K562 (cell line): ENCODE results near the gene HMCN2. TPM values are rescaled to one million over a fixed set of nuclear protein-coding genes. Genes with fewer than 3 reads are reported as not detected.

Experiments
- ATAC-seq: fragments of 200-7000 bp; cut with Tn5 transposase; 3 replicates; pipeline ENCODE4 v1.9.1; 2020; ENCODE audit warnings: moderate library complexity
- BruUV-seq: library from RNA; stranded (reverse); fragments of 400-500 nt; replicated peaks from 2 replicates; lab custom pipeline; 2021; lab: Mats Ljungman, UMichigan
- CTCF ChIA-PET: fragments of 300-600 bp; formaldehyde crosslinking; extraction: SDS; loops from one replicate; lab custom pipeline; 2021; ENCODE audit warnings: low intra/inter-chr PET ratio; lab: Yijun Ruan, JAX
- POLR2A ChIA-PET: fragments of 300-600, 350-650 bp; sonication (Branson Sonifier 250); formaldehyde crosslinking; extraction: SDS; loops from one replicate; lab custom pipeline; 2021; ENCODE audit warnings: antibody characterized with exemption, inconsistent platforms; lab: Yijun Ruan, JAX
- DNase-seq, 4 experiments: peaks; one replicate each; pipeline versions ENCODE4 v3.0.0 to v3.0.0-alpha.2; 2011 to 2018; ENCODE audit warnings: low spot score in 3 of 4, mixed read lengths in 3 of 4; ENCODE audit errors: extremely low read depth in 1 of 4
- FAIRE-seq: peaks from 2 replicates; lab custom pipeline; 2011; peaks lifted over from hg19 to GRCh38; lab: Jason Lieb, UNC
- H2AFZ ChIP-seq: 2 replicates; pipeline ENCODE4 v1.6.0; 2011; ENCODE audit warnings: low read depth, low read length, control low read depth, inconsistent platforms
- H3K27ac ChIP-seq: fragments of 200-600 bp; 3 replicates; pipeline ENCODE4 v1.8.0; 2011; ENCODE audit warnings: low read depth, mild to moderate bottlenecking, control low read depth, inconsistent platforms, low read length, moderate library complexity, mixed read lengths; ENCODE audit errors: extremely low read depth
- H3K27me3 ChIP-seq, 2 experiments: fragments of 300-600 bp in 1 of 2; 2 replicates in 1 of 2; 3 replicates in 1 of 2; pipeline versions ENCODE4 v1.6.0 to v1.8.0; 2011; ENCODE audit warnings: inconsistent platforms in 2 of 2, low read length in 2 of 2, mild to moderate bottlenecking in 1 of 2, mixed read lengths in 1 of 2, moderate library complexity in 1 of 2; ENCODE audit not compliant: control insufficient read depth in 2 of 2, insufficient read depth in 2 of 2
- H3K36me3 ChIP-seq: fragments of 300-600 bp; 3 replicates; pipeline ENCODE4 v1.8.0; 2011; ENCODE audit warnings: mild to moderate bottlenecking, low read length, inconsistent platforms; ENCODE audit not compliant: control insufficient read depth, insufficient read depth
- H3K4me1 ChIP-seq, 2 experiments: fragments of 200-600 bp in 1 of 2; replicated peaks in 1 of 2; 2 replicates in 1 of 2; 3 replicates in 1 of 2; pipeline versions ENCODE4 v1.5.1 to v1.8.0; 2011; ENCODE audit warnings: inconsistent platforms in 2 of 2, low read length in 2 of 2, mild to moderate bottlenecking in 1 of 2, mixed read lengths in 1 of 2, moderate library complexity in 1 of 2; ENCODE audit not compliant: control insufficient read depth in 2 of 2, insufficient read depth in 2 of 2
- H3K4me2 ChIP-seq: 2 replicates; pipeline ENCODE4 v1.6.1; 2011; ENCODE audit warnings: low read length, control low read depth, inconsistent platforms, mixed read lengths; ENCODE audit not compliant: insufficient read depth
- H3K4me3 ChIP-seq: fragments of 200-600 bp; sonication (generic), shearing (Covaris generic); 2 replicates; pipeline ENCODE4 v1.5.1; 2016; ENCODE audit warnings: control low read depth, inconsistent platforms
- H3K79me2 ChIP-seq: fragments of 200-600 bp; 3 replicates; pipeline ENCODE4 v1.8.0; 2011; ENCODE audit warnings: low read length, inconsistent platforms; ENCODE audit not compliant: control insufficient read depth, insufficient read depth
- H3K9ac ChIP-seq, 2 experiments: 2 replicates each; pipeline versions ENCODE4 v1.6.0 to v1.6.1; 2011; ENCODE audit warnings: low read depth in 2 of 2, low read length in 2 of 2, control low read depth in 1 of 2, inconsistent platforms in 1 of 2, mild to moderate bottlenecking in 1 of 2, mixed read lengths in 1 of 2; ENCODE audit not compliant: insufficient read depth in 1 of 2
- H3K9me1 ChIP-seq: one replicate; pipeline ENCODE4 v1.6.0; 2011; ENCODE audit warnings: inconsistent platforms, mild to moderate bottlenecking, low read length, moderate library complexity; ENCODE audit not compliant: control insufficient read depth, insufficient read depth
- H3K9me3 ChIP-seq: replicated peaks from 2 replicates; pipeline ENCODE4 v1.5.1; 2011; ENCODE audit warnings: low read depth, low read length, inconsistent platforms; ENCODE audit not compliant: control insufficient read depth, insufficient read depth
- H4K20me1 ChIP-seq: replicated peaks from 2 replicates; pipeline ENCODE4 v1.6.1; 2011; ENCODE audit warnings: low read length, inconsistent platforms, mixed read lengths; ENCODE audit not compliant: control insufficient read depth, insufficient read depth
- ILK ChIP-seq: fragments of 450-650 bp; IDR thresholded peaks from 2 replicates; pipeline ENCODE4 v1.6.1; 2016; ENCODE audit warnings: missing genetic modification characterization, low read depth, mild to moderate bottlenecking, missing compliant biosample characterization, moderate library complexity, borderline replicate concordance
- RBM25 ChIP-seq: fragments of 200-400 bp; formaldehyde crosslinking; IDR thresholded peaks from 2 replicates; pipeline ENCODE4 v1.6.1; 2018; ENCODE audit warnings: low read length, low read depth, moderate library complexity; ENCODE audit not compliant: severe bottlenecking
- TAF15 ChIP-seq: fragments of 200-400 bp; formaldehyde crosslinking; IDR thresholded peaks from 2 replicates; pipeline ENCODE4 v1.6.1; 2017; ENCODE audit warnings: mild to moderate bottlenecking, low read depth, low read length, moderate library complexity
- TEAD2 ChIP-seq: fragments of 450-650 bp; IDR thresholded peaks from 2 replicates; pipeline ENCODE4 v1.6.1; 2016; ENCODE audit warnings: missing genetic modification characterization, control low read depth, missing compliant biosample characterization
- WGBS: fragments of 100-300 bp; shearing (Covaris generic); methylation state at CpG from one replicate; pipeline ENCODE4 v1.1.6; 2016; ENCODE audit warnings: low coverage, mixed read lengths; ENCODE audit not compliant: insufficient coverage; ENCODE audit errors: missing lambda C conversion rate; 5-methylcytosine and 5-hydroxymethylcytosine counted together
- in situ Hi-C: fragments of 300-500 bp; cut with MboI; formaldehyde crosslinking; loops from 4 replicates; pipeline ENCODE4 v1.15.0; 2018; ENCODE audit warnings: inconsistent platforms, mixed read lengths
- intact Hi-C: fragments of 100-400 bp; cut with micrococcal nuclease; formaldehyde crosslinking; loops from 2 replicates; pipeline ENCODE4 v1.14.2; 2022
- polyA plus RNA-seq, 8 experiments: library from polyadenylated mRNA; depleted of rRNA in 4 of 8; stranded (reverse) in 5 of 8; unstranded in 3 of 8; fragments of >200 nt; fragmentation: Nextera tagmentation in 2 of 8; fragmentation: Illumina TruSeq in 1 of 8; extraction: Ambion mirVana in 2 of 8; extraction: Trizol in 1 of 8; gene quantifications; 2 replicates each; pipeline versions ENCODE4 v1.2.1 to v1.2.3, GENCODE V29; 2011 to 2014; ENCODE audit warnings: inconsistent platforms in 1 of 8, missing spikeins in 1 of 8
- total RNA-seq, 7 experiments: library from RNA; depleted of rRNA in 6 of 7; stranded (reverse); fragments of >200 nt in 6 of 7; fragmentation: Illumina TruSeq in 2 of 7; extraction: Trizol in 2 of 7; gene quantifications; 2 replicates each; pipeline versions ENCODE4 v1.2.1 to v1.2.3, GENCODE V29; 2011 to 2021; ENCODE audit warnings: low replicate concordance in 1 of 7
- TF ChIP-seq, protein P1 (sequence below): fragments of 450-650 bp; IDR thresholded peaks from 2 replicates; pipeline ENCODE4 v1.6.1; 2017; ENCODE audit warnings: antibody characterized with exemption, mild to moderate bottlenecking

The HMCN2 gene
- total and polyA plus RNA-seq, 9 of the 15 experiments (the other 6 are each of a cell fraction or from before 2014, with no cell fraction given): 0.01 TPM; not detected in 8

DNA sequence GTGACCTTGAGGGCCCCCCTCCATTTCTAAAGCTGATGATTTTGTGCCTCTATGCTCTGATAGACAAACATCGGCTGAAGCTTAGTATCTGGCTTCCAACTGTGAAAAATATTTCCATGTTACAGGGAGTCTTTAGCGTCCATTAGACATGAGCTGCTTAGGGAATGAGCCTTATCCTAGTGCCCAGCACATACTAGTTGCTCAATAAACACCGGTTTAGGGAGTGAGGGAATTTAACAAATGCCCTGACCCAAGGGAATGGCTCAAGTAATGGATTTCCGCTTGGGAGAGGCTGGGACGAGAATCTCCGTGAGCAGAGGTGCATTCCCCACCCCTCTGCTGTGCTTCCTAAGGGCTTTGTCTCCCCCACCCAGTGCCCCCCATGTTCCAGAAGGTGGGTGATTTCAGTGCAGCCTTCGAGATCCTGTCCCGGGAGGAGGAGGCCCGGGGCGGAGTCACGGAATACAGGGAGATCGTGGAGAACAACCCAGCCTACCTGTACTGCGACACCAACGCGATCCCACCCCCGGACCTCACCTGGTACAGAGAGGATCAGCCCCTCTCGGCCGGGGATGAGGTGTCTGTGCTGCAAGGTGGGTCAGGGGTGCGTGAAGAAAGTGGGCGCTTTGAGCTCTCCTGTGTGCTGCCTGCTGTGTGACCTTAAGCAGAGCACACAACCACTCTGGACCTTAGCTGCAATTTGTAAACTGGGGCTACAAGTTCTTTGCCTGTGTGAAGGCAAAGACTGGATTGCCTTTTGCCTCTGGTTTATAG lies 113.5 kb downstream of the HMCN2 start (continued):
- peak; percentile 5 for TF ChIP-seq RBM25
- TF ChIP-seq, all 486 proteins: peak for 2

- CTCF ChIA-PET: no interaction called here
- Histone ChIP-seq H3K36me3 (no peaks in the 10 kb centered on the region), H3K27me3 (peaks cover 18 to 64% of the 10 kb centered on the region in 2 experiments), H3K9me1 (no peaks in the 10 kb centered on the region), H3K27ac (no peak overlapping the region), H2AFZ (no peak overlapping the region), H3K9me3 (no peaks in the 10 kb centered on the region), H3K4me3 (no peak overlapping the region), H3K4me2 (no peak overlapping the region), H4K20me1 (peaks cover 10% of the 10 kb centered on the region), H3K9ac (no peak overlapping the region), H3K79me2 (no peaks in the 10 kb centered on the region), H3K4me1 (peaks cover 0 to 8% of the 10 kb centered on the region in 2 experiments; a peak in 2 of 5 replicates)
- intact Hi-C loops: no loop called here
- BruUV-seq: no TSS peak
- WGBS: 1% methylated on average over 5 of the region's 5 CpGs
- no peak for FAIRE-seq
- DNase-seq: no peak
- ATAC-seq: no peak
- in situ Hi-C loops: no loop called here
- POLR2A ChIA-PET: interaction anchor here (0.8 kb wide), 1 partner anchor 8 kb away, joined by 3 read pairs; no protein-coding TSS in a partner anchor
- no peak for TF ChIP-seq RBM25
- TF ChIP-seq ILK: no peak
- no peak for TF ChIP-seq TAF15
- TF ChIP-seq, protein P1, sequence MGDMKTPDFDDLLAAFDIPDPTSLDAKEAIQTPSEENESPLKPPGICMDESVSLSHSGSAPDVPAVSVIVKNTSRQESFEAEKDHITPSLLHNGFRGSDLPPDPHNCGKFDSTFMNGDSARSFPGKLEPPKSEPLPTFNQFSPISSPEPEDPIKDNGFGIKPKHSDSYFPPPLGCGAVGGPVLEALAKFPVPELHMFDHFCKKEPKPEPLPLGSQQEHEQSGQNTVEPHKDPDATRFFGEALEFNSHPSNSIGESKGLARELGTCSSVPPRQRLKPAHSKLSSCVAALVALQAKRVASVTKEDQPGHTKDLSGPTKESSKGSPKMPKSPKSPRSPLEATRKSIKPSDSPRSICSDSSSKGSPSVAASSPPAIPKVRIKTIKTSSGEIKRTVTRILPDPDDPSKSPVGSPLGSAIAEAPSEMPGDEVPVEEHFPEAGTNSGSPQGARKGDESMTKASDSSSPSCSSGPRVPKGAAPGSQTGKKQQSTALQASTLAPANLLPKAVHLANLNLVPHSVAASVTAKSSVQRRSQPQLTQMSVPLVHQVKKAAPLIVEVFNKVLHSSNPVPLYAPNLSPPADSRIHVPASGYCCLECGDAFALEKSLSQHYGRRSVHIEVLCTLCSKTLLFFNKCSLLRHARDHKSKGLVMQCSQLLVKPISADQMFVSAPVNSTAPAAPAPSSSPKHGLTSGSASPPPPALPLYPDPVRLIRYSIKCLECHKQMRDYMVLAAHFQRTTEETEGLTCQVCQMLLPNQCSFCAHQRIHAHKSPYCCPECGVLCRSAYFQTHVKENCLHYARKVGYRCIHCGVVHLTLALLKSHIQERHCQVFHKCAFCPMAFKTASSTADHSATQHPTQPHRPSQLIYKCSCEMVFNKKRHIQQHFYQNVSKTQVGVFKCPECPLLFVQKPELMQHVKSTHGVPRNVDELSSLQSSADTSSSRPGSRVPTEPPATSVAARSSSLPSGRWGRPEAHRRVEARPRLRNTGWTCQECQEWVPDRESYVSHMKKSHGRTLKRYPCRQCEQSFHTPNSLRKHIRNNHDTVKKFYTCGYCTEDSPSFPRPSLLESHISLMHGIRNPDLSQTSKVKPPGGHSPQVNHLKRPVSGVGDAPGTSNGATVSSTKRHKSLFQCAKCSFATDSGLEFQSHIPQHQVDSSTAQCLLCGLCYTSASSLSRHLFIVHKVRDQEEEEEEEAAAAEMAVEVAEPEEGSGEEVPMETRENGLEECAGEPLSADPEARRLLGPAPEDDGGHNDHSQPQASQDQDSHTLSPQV: no peak
- TF ChIP-seq TEAD2 (tag): no peak
These were observed 114.0 kb downstream of the HMCN2 start for GRCh38 chr9:130379649-130379970.
